T-helper 9 cell (primary cell): ENCODE data around the gene USP38.
"Not testable (repeated sequence)": the region's sequence is repeated elsewhere in the genome, so short reads cannot be mapped to it uniquely, and the experiment has no call there.

Experiments used
- DNase-seq: peaks from one replicate; pipeline ENCODE4 v3.0.0-alpha.2; 2020

USP38 gene

GRCh38 chr4:143207555-143207954 lies 22.8 kb downstream of the USP38 start:
- DNase-seq = no peak

- no peak for DNase-seq
Observed at GRCh38 chr4:143212566-143212965, 27.8 kb downstream of the USP38 start.

GRCh38 chr4:143215873-143216272 lies 31.2 kb downstream of the USP38 start:
- DNase-seq = no peak

GRCh38 chr4:143224255-143224654 lies 39.5 kb downstream of the USP38 start:
- DNase-seq = no peak

GRCh38 chr4:143225167-143225566 lies 40.5 kb downstream of the USP38 start:
- DNase-seq = no peak

GRCh38 chr4:143230683-143231082 lies 46.0 kb downstream of the USP38 start:
- DNase-seq = no peak

GRCh38 chr4:143232277-143232676 lies 47.6 kb downstream of the USP38 start:
- DNase-seq = no peak

- no peak for DNase-seq
Observed at GRCh38 chr4:143234153-143234552, 49.4 kb downstream of the USP38 start.

- not testable (repeated sequence) for DNase-seq
Observed at GRCh38 chr4:143237195-143237594, 52.5 kb downstream of the USP38 start.

- no peak for DNase-seq
Observed at GRCh38 chr4:143240939-143241679, 56.4 kb downstream of the USP38 start.

- no peak for DNase-seq
Observed at GRCh38 chr4:143241892-143242291, 57.2 kb downstream of the USP38 start.

- no peak for DNase-seq
Observed at GRCh38 chr4:143243041-143243440, 58.3 kb downstream of the USP38 start.

GRCh38 chr4:143246977-143247376 lies 62.3 kb downstream of the USP38 start:
- DNase-seq = no peak

- DNase-seq = no peak
Observed at GRCh38 chr4:143247866-143248265, 63.1 kb downstream of the USP38 start.

GRCh38 chr4:143248827-143249226 lies 64.1 kb downstream of the USP38 start:
- DNase-seq = no peak

GRCh38 chr4:143250617-143251016 lies 65.9 kb downstream of the USP38 start:
- no peak for DNase-seq

- no peak for DNase-seq
Observed at GRCh38 chr4:143251348-143251747, 66.6 kb downstream of the USP38 start.

- no peak for DNase-seq
Observed at GRCh38 chr4:143251779-143252178, 67.1 kb downstream of the USP38 start.

GRCh38 chr4:143252478-143252877 lies 67.8 kb downstream of the USP38 start:
- DNase-seq = no peak

- DNase-seq = no peak
Observed at GRCh38 chr4:143253166-143253565, 68.4 kb downstream of the USP38 start.

- no peak for DNase-seq
Observed at GRCh38 chr4:143254491-143255226, 69.9 kb downstream of the USP38 start.

GRCh38 chr4:143256456-143256855 lies 71.7 kb downstream of the USP38 start:
- DNase-seq = no peak

- no peak for DNase-seq
Observed at GRCh38 chr4:143257356-143257755, 72.6 kb downstream of the USP38 start.

- no peak for DNase-seq
Observed at GRCh38 chr4:143260750-143261149, 76.0 kb downstream of the USP38 start.
